T-helper 17 cell (primary cell): ENCODE data around the gene C22orf42. TPM values are rescaled to one million over a fixed set of nuclear protein-coding genes. Genes with fewer than 3 reads are reported as not detected.
A peak's percentile ranks its signal among the peaks of the same experiment; 100 is the strongest.

ENCODE experiments used
- ATAC-seq: fragments of 150-1000 bp; cut with Tn5 transposase; 2 replicates; pipeline ENCODE4 v1.10.0; 2021; ENCODE audit warnings: mild to moderate bottlenecking, moderate library complexity
- DNase-seq, 3 donors: peaks; one replicate each; pipeline versions ENCODE4 v3.0.0 to v3.0.0-alpha.2; 2020 to 2021
- H3K9me3 ChIP-seq: one replicate; pipeline ENCODE4 v1.7.0; 2013; ENCODE audit warnings: low read length, mild to moderate bottlenecking; ENCODE audit not compliant: control insufficient read depth, poor library complexity, severe bottlenecking
- H3K27ac Mint-ChIP-seq: one replicate; pipeline ENCODE4 v1.8.0; 2022; ENCODE audit warnings: mild to moderate bottlenecking, moderate library complexity, mixed read lengths
- H3K27me3 Mint-ChIP-seq: one replicate; pipeline ENCODE4 v1.8.0; 2022; ENCODE audit warnings: mixed read lengths
- H3K36me3 Mint-ChIP-seq: one replicate; pipeline ENCODE4 v1.8.0; 2022; ENCODE audit warnings: low read depth, mixed read lengths
- H3K4me1 Mint-ChIP-seq: one replicate; pipeline ENCODE4 v1.8.0; 2022; ENCODE audit warnings: mild to moderate bottlenecking, mixed read lengths
- H3K4me3 Mint-ChIP-seq: one replicate; pipeline ENCODE4 v1.8.0; 2022; ENCODE audit warnings: mild to moderate bottlenecking, moderate library complexity, mixed read lengths
- total RNA-seq, 4 donors: library from RNA in 2 of 4; stranded (reverse) in 2 of 4; gene quantifications; one replicate each; pipeline ENCODE4 v1.2.3 and lab custom pipeline; 2022 to 2026

The C22orf42 gene, protein sequence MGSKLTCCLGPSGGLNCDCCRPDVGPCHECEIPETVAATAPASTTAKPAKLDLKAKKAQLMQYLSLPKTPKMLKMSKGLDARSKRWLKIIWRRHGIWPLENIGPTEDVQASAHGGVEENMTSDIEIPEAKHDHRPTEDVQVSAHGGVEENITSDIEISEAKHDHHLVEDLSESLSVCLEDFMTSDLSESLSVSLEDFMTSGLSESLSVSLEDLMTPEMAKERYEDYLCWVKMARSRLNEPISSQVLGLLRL
- total RNA-seq = not detected
- 0 reads per million in 2 donors for total RNA-seq (lab: John Stamatoyannopoulos, UW)

GRCh38 chr22:32158712-32159533 lies at the start of gene C22orf42:
Gene C22orf42 (minus strand): TSS chr22:32159303. CDS start chr22:32159215, 88 bp downstream.
- ATAC-seq (no peak), DNase-seq (no peak)
- Mint-ChIP-seq H3K4me3 (no peak within 1 kb of the TSS), H3K36me3 (no peaks in the 10 kb centered on the region), H3K4me1 (peaks cover 3% of the 10 kb centered on the region), H3K27ac (no peak within 1 kb of the TSS), H3K27me3 (no peaks in the 10 kb centered on the region)
- no peaks in the 10 kb centered on the region for H3K9me3 ChIP-seq

- no peak overlapping the region for H3K27ac Mint-ChIP-seq
- no peaks in the 10 kb centered on the region for H3K36me3 Mint-ChIP-seq
- no peaks in the 10 kb centered on the region for H3K9me3 ChIP-seq
- ATAC-seq (no peak), DNase-seq (no peak)
- peaks cover 11% of the 10 kb centered on the region for H3K27me3 Mint-ChIP-seq
- H3K4me3 Mint-ChIP-seq = no peak overlapping the region
- peaks cover 25% of the 10 kb centered on the region for H3K4me1 Mint-ChIP-seq
Observed at GRCh38 chr22:32208681-32209080, 49.6 kb upstream of the C22orf42 start.

DNA sequence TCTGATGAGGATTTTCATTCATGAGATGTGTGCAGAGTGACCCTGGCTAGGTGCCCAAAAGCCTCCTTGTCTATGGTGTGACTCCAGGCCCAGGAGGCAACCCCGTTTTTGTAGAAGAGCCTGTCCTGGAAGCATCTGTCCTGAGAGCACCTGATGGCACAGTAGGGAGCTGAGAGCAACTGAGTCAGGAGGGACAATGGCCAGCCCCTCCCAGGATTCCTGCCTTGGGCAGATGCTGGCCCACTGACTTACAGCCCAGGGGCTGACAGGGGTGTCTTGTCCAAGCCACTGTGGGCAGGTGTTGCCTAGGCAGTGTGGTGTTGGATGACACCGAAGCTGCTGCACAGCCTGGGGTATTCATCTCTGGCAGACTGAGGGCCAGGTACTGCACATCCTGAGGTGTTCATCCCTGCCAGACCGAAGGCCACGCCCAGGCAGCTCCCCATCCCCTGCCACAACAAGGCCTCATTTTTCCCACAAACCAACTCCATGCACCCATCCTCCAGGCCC lies 48.9 kb upstream of the C22orf42 start:
- Mint-ChIP-seq H3K4me1 (peaks cover 28% of the 10 kb centered on the region), H3K27ac (peak overlapping the region; percentile 9), H3K27me3 (peaks cover 9% of the 10 kb centered on the region), H3K4me3 (no peak overlapping the region), H3K36me3 (no peaks in the 10 kb centered on the region)
- no peak for DNase-seq
- no peaks in the 10 kb centered on the region for H3K9me3 ChIP-seq
- ATAC-seq = no peak

DNA sequence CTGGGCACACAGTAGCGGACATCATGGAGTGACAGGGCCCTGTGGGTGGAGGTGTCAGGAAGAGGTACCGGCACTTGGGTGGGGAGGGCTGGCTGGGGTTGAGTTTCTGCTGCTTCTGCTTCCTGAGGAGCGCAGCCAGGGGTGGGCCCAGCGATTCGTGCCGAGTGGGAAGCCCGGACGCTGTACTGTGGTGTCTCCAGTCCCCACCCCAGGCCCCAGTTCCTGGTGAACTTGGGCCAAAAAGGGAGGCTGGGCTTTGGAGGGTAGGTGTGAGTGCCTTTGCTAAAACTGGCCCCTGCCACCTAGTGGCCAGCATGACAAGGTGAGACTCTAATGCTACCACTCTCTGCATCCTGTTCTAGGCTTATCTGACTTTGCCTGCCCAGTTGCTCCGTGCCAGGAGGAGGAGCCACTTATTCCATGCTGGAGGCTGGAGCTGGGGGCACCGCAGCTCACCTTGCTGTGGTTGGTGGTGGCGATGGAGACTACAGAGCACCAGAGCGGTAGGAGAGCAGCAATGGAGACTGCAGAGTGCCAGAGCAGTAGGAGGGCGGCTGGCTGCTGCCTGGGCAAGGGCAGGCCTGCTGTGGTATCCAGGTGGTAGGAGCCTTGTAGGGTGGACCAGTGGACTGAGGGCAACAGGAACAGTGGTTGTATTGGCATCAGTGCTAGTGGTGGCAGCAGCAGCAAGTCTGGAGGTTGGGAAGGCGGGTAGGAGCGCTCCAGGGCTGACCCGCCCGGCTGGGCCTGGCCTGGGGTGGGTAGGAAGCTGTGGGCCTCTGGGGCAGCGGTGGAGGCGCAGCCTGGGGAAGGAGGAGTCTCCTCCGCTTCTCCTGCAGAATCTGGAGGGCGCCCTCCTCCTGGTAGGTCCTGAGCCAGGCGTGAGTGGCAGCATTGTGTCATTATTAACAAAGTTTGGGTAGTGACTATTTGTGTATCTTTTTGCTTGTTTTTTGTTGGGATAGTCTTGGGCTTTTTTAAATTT lies 48.0 kb upstream of the C22orf42 start:
- Mint-ChIP-seq H3K4me1 (peaks cover 36% of the 10 kb centered on the region), H3K27me3 (no peaks in the 10 kb centered on the region), H3K27ac (no peak overlapping the region), H3K4me3 (peak overlapping the region; percentile 39), H3K36me3 (peaks cover 3% of the 10 kb centered on the region)
- ATAC-seq (no peak), DNase-seq (no peak)
- no peaks in the 10 kb centered on the region for H3K9me3 ChIP-seq

- DNase-seq (no peak), ATAC-seq (no peak)
- peaks cover 3% of the 10 kb centered on the region for H3K36me3 Mint-ChIP-seq
- H3K27ac Mint-ChIP-seq = peak overlapping the region; percentile 75
- peak overlapping the region; percentile 57 for H3K4me3 Mint-ChIP-seq
- H3K27me3 Mint-ChIP-seq = no peaks in the 10 kb centered on the region
- no peaks in the 10 kb centered on the region for H3K9me3 ChIP-seq
- peaks cover 38% of the 10 kb centered on the region for H3K4me1 Mint-ChIP-seq
Observed at GRCh38 chr22:32205974-32206773, 47.1 kb upstream of the C22orf42 start.

DNA sequence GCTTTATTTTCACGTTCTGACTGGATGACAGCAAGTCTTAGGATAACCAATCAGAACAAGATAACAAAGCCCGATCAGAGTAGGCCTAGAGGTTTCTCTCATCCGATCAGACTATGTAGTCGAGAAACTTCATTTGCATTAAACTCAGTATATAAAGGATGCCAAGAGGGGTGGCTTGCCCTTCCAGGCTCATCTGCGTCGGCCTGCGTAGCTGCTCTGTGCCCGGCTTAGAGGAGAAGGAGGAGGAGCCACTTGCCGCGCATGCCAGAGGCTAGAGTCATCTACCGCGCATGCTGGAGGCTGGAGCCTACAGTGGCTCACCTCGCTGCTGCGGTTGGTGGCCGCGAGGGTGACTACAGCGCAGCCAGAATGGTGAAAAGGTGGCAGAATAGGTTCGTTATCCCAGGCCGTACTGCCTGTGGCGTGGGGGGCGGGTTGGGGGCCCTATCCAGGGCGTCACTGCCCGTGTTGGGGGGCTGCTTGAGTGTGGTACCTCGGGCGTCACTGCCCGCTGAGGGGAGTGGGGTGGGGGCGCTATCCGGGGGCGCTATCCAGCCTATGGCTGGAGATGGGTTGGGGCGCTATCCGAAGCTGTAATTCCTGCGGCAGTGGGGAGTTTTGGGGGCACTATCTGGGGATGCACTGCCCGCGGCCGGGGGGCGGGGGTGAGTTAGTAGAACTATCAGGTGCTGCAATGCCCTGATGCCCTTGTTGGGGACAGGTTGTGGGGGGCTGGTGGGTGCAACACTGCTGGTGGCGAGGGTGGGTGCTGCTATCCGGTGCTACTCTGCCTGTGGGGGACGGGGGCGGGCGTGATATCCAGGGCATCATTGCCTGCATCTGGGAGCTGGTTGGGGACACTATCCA lies 46.0 kb upstream of the C22orf42 start, which contains the start of gene RFPL2:
Gene RFPL2, minus strand, starts transcription at position 218 of the 867 bp plus-strand sequence. CDS start 2,622 bp downstream, outside the sequence.
- H3K4me3 Mint-ChIP-seq = peak within 1 kb of the TSS; percentile 91
- no peaks in the 10 kb centered on the region for H3K27me3 Mint-ChIP-seq
- peaks cover 45% of the 10 kb centered on the region for H3K4me1 Mint-ChIP-seq
- DNase-seq (peak in 1 of 3 donors; percentile 39), ATAC-seq (peak; percentile 81)
- H3K27ac Mint-ChIP-seq = peak within 1 kb of the TSS; percentile 75
- peaks cover 3% of the 10 kb centered on the region for H3K36me3 Mint-ChIP-seq
- no peaks in the 10 kb centered on the region for H3K9me3 ChIP-seq

- ATAC-seq (peak; percentile 55), DNase-seq (peak in 1 of 3 donors; percentile 38)
- H3K9me3 ChIP-seq = no peaks in the 10 kb centered on the region
- H3K4me1 Mint-ChIP-seq = peaks cover 46% of the 10 kb centered on the region
- no peak overlapping the region for H3K27ac Mint-ChIP-seq
- peaks cover 3% of the 10 kb centered on the region for H3K36me3 Mint-ChIP-seq
- peak overlapping the region; percentile 91 for H3K4me3 Mint-ChIP-seq
- no peaks in the 10 kb centered on the region for H3K27me3 Mint-ChIP-seq
Observed at GRCh38 chr22:32204040-32204855, 45.1 kb upstream of the C22orf42 start.

GRCh38 chr22:32203181-32204039 lies 44.3 kb upstream of the C22orf42 start:
- Mint-ChIP-seq H3K36me3 (peaks cover 3% of the 10 kb centered on the region), H3K4me3 (peak overlapping the region; percentile 91), H3K4me1 (peaks cover 49% of the 10 kb centered on the region), H3K27me3 (no peaks in the 10 kb centered on the region), H3K27ac (peak overlapping the region; percentile 81)
- ATAC-seq (no peak), DNase-seq (no peak)
- no peaks in the 10 kb centered on the region for H3K9me3 ChIP-seq

DNA sequence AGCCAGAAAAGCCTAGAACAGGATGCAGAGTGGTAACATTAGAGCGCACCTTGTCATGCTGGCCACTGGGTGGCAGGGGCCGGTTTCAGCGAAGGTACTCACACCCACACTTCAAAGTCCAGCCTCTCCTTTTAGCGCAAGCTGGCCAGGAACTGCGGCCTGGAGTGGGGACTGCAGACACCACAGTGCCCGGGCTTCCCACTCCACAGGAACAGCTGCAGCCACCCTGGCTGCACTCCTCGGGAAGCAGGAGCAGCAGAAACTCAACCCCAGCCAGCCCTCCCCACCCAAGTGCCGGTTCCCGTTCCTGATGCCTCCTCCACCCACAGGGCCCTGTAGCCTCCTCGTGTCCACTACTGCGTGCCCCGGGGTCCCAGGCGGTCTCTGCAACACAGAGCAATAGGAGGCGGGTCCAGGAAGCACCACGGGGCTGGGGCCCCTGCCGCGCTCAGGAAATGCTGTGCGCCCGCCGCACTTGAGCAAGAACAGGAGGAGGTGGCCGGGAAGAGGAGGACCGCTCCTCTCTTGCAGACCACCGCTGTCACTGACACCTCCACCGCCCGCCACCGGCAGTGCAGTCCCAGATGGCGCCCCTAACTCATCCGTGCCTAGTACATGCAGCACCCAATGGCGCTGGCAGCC lies 43.6 kb upstream of the C22orf42 start:
- no peaks in the 10 kb centered on the region for H3K27me3 Mint-ChIP-seq
- peaks cover 3% of the 10 kb centered on the region for H3K36me3 Mint-ChIP-seq
- DNase-seq (no peak), ATAC-seq (peak; percentile 32)
- no peaks in the 10 kb centered on the region for H3K9me3 ChIP-seq
- peak overlapping the region; percentile 91 for H3K4me3 Mint-ChIP-seq
- peak overlapping the region; percentile 81 for H3K27ac Mint-ChIP-seq
- peaks cover 47% of the 10 kb centered on the region for H3K4me1 Mint-ChIP-seq

GRCh38 chr22:32202161-32202538 lies 43.0 kb upstream of the C22orf42 start:
- no peak for DNase-seq
- Mint-ChIP-seq H3K4me3 (peak overlapping the region; percentile 91), H3K27ac (peak overlapping the region; percentile 69), H3K36me3 (peaks cover 3% of the 10 kb centered on the region), H3K4me1 (peaks cover 45% of the 10 kb centered on the region), H3K27me3 (no peaks in the 10 kb centered on the region)
- ATAC-seq = no peak
- no peaks in the 10 kb centered on the region for H3K9me3 ChIP-seq
